ENCODE measurements around the gene GIPC3.

The GIPC3 gene

GRCh38 chr19:3538258-3538929, 46.9 kb upstream of the GIPC3 start:
- no peak for DNase-seq (ENCODE audit: low read depth, low spot score)
- TF ChIP-seq SUZ12 (IDR thresholded peaks at IDR 0.05; ENCODE audit: extremely low read depth, insufficient read depth, insufficient read length): no peak
- TF ChIP-seq ZNF274 (IDR thresholded peaks at IDR 0.05; ENCODE audit: low read depth, low read length): no peak
- no peak for TF ChIP-seq YY1 (IDR thresholded peaks at IDR 0.05; ENCODE audit: insufficient read depth, insufficient read length)

GRCh38 chr19:3538965-3539755, 46.1 kb upstream of the GIPC3 start, which contains the start of gene TEKTIP1:
Gene TEKTIP1 (plus strand): TSS chr19:3539174. CDS start chr19:3539178, 4 bp downstream.
- DNase-seq (ENCODE audit: low read depth, low spot score): no peak
- Histone ChIP-seq H3K4me1 (ENCODE audit: insufficient read depth, insufficient read length) (peaks cover 20% of the 10 kb centered on the region), H3K9ac (ENCODE audit: insufficient read length, low read depth) (peak within 1 kb of the TSS; percentile 28), H3K9me3 (ENCODE audit: insufficient read depth, low read length) (no peaks in the 10 kb centered on the region), H3K36me3 (ENCODE audit: insufficient read depth, insufficient read length, low read length) (peaks cover 68% of the 10 kb centered on the region), H3K4me3 (ENCODE audit: insufficient read length, low read depth) (no peak within 1 kb of the TSS), H3K27me3 (ENCODE audit: insufficient read depth, insufficient read length) (no peaks in the 10 kb centered on the region)
- TF ChIP-seq SUZ12 (IDR thresholded peaks at IDR 0.05; ENCODE audit: extremely low read depth, insufficient read depth, insufficient read length): no peak

More at GRCh38 chr19:3538258-3538929, 46.9 kb upstream of the GIPC3 start:
- Histone ChIP-seq H3K4me1 (ENCODE audit: insufficient read depth, insufficient read length) (peaks cover 20% of the 10 kb centered on the region), H3K9me3 (ENCODE audit: insufficient read depth, low read length) (no peaks in the 10 kb centered on the region), H3K9ac (ENCODE audit: insufficient read length, low read depth) (peak overlapping the region; percentile 28), H3K27me3 (ENCODE audit: insufficient read depth, insufficient read length) (no peaks in the 10 kb centered on the region), H3K36me3 (ENCODE audit: insufficient read depth, insufficient read length, low read length) (peaks cover 68% of the 10 kb centered on the region), H3K4me3 (ENCODE audit: insufficient read length, low read depth) (no peak overlapping the region)

DNA sequence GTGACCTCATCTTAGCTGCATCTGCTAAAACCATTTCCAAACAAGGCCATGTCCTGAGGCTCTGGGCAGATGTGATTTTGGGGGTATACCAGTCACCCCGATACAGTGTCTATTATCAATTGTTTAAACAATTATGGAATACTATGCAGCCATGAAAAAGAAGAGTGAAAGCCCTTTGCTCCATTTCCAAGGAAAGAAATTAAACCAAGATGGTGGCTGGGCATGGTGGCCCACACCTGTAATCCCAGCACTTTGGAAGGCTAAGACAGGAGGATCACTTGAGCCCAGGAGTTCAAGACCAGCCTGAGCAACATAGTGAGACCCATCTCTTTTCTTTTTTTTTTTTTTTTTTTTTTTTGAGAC, 45.5 kb upstream of the GIPC3 start:
- DNase-seq (ENCODE audit: low read depth, low spot score): no peak
- H3K9ac ChIP-seq (ENCODE audit: insufficient read length, low read depth): no peak overlapping the region
- TF ChIP-seq YY1 (IDR thresholded peaks at IDR 0.05; ENCODE audit: insufficient read depth, insufficient read length) (no peak), ZNF274 (IDR thresholded peaks at IDR 0.05; ENCODE audit: low read depth, low read length) (no peak), SUZ12 (IDR thresholded peaks at IDR 0.05; ENCODE audit: extremely low read depth, insufficient read depth, insufficient read length) (no peak)
- no peaks in the 10 kb centered on the region for H3K27me3 ChIP-seq (ENCODE audit: insufficient read depth, insufficient read length)
- H3K4me1 ChIP-seq (ENCODE audit: insufficient read depth, insufficient read length): peaks cover 21% of the 10 kb centered on the region
- H3K4me3 ChIP-seq (ENCODE audit: insufficient read length, low read depth): no peak overlapping the region
- H3K36me3 ChIP-seq (ENCODE audit: insufficient read depth, insufficient read length, low read length): peaks cover 68% of the 10 kb centered on the region
- H3K9me3 ChIP-seq (ENCODE audit: insufficient read depth, low read length): no peaks in the 10 kb centered on the region

DNA sequence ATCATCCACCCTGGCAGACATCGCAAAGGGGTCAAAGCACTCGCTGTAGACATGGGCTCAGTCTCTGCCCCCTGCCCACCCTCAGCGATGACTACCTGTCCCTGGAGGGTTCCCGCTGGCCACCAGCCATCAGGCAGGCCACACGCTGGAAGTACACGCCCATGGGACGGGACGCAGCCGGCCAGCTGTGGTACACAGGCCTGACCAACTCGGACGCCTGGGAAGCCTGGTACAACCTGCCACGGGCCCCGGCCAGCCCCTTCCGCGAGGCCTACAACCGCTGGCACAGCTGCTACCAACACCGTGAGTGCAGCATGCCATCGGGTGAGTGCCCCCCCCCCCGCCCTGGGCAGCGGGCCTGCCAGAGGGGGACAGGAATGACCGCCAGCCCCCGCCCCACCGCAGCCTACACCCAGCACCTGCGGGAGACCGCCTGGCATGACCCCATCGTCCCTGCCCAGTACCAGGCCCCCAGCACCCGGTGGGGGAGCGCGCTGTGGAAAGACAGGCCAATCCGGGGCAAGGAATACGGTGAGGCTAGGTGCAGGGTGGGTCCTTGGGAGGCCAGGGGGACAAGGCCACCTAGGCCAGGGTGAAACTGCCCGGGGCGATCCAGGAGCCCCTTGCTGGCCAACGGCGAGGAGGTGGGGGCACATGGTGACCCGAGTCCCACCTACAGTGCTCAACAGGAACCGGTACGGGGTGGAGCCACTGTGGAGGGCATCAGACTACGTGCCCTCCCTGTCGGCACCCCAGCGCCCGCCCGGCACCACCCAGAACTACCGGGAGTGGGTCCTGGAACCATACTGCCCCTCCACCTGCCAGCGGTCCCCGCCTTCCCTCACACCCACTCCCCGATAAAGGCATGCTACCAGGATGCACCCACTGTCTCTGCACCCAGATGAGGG, 41.9 kb upstream of the GIPC3 start:
- no peak overlapping the region for H3K4me3 ChIP-seq (ENCODE audit: insufficient read length, low read depth)
- H3K4me1 ChIP-seq (ENCODE audit: insufficient read depth, insufficient read length): peaks cover 20% of the 10 kb centered on the region
- H3K9me3 ChIP-seq (ENCODE audit: insufficient read depth, low read length): no peaks in the 10 kb centered on the region
- H3K9ac ChIP-seq (ENCODE audit: insufficient read length, low read depth): no peak overlapping the region
- H3K36me3 ChIP-seq (ENCODE audit: insufficient read depth, insufficient read length, low read length): peaks cover 69% of the 10 kb centered on the region
- H3K27me3 ChIP-seq (ENCODE audit: insufficient read depth, insufficient read length): no peaks in the 10 kb centered on the region
- no peak for DNase-seq (ENCODE audit: low read depth, low spot score)
- no peak for TF ChIP-seq ZNF274 (IDR thresholded peaks at IDR 0.05; ENCODE audit: low read depth, low read length)
- no peak for TF ChIP-seq SUZ12 (IDR thresholded peaks at IDR 0.05; ENCODE audit: extremely low read depth, insufficient read depth, insufficient read length)
- no peak for TF ChIP-seq YY1 (IDR thresholded peaks at IDR 0.05; ENCODE audit: insufficient read depth, insufficient read length)

- TF ChIP-seq SUZ12 (IDR thresholded peaks at IDR 0.05; ENCODE audit: extremely low read depth, insufficient read depth, insufficient read length) (no peak), YY1 (IDR thresholded peaks at IDR 0.05; ENCODE audit: insufficient read depth, insufficient read length) (no peak), ZNF274 (IDR thresholded peaks at IDR 0.05; ENCODE audit: low read depth, low read length) (no peak)
- H3K4me3 ChIP-seq (ENCODE audit: insufficient read length, low read depth): no peak overlapping the region
- no peak for DNase-seq (ENCODE audit: low read depth, low spot score)
- H3K36me3 ChIP-seq (ENCODE audit: insufficient read depth, insufficient read length, low read length): peaks cover 71% of the 10 kb centered on the region
- H3K9me3 ChIP-seq (ENCODE audit: insufficient read depth, low read length): no peaks in the 10 kb centered on the region
- peaks cover 13% of the 10 kb centered on the region for H3K4me1 ChIP-seq (ENCODE audit: insufficient read depth, insufficient read length)
- no peaks in the 10 kb centered on the region for H3K27me3 ChIP-seq (ENCODE audit: insufficient read depth, insufficient read length)
- no peak overlapping the region for H3K9ac ChIP-seq (ENCODE audit: insufficient read length, low read depth)
Measured at GRCh38 chr19:3544058-3544376, 41.3 kb upstream of the GIPC3 start.

DNA sequence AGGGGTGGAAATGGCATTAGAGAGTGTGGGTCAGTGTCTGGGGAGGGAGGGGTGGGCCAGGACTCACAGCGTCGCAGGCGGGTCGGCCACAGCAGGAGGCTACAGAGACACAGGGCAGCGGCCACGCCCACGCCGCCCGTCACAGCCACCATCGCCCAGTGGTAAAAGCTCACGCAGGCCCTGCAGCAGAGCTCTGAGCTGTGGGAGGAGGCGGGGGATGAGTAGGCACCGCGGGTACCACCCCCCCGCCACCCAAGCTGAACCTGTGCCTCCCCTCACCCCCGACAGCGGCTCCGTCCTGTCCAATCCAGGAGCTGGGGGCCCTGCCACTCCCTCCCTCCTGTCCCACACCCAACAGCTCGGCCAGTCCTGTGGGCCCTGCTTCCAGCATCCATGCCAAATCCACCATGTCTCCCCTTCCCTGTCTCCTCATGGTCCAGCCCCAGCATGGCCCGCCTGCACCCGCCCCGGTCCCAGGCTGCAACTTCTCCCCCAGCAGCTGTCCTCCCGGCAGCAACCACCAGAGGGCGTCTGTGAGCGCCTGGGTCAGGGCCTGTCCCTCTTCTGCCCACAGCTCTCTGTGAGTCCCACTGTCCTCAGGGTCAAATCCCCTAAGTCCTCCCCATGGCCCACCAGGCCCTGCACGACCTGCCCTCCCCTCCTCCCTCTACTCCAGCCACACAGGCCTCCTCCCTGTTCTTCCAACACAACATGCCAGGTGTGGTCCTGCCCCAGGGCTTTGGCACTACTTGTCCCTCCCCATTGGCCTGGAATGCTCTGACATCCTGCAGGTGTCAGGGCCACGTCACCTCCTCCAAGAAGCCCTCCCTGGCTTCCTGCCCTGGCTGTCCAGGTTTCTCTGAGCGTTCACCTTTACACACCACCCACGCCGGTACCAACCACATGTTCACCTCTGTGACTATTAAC, 40.3 kb upstream of the GIPC3 start:
- peak; percentile 44 for DNase-seq (ENCODE audit: low read depth, low spot score)

More for the DNA sequence above, 40.3 kb upstream of the GIPC3 start:
- no peaks in the 10 kb centered on the region for H3K27me3 ChIP-seq (ENCODE audit: insufficient read depth, insufficient read length)
- TF ChIP-seq ZNF274 (IDR thresholded peaks at IDR 0.05; ENCODE audit: low read depth, low read length) (no peak), SUZ12 (IDR thresholded peaks at IDR 0.05; ENCODE audit: extremely low read depth, insufficient read depth, insufficient read length) (no peak), YY1 (IDR thresholded peaks at IDR 0.05; ENCODE audit: insufficient read depth, insufficient read length) (no peak)
- H3K4me3 ChIP-seq (ENCODE audit: insufficient read length, low read depth): no peak overlapping the region
- peaks cover 11% of the 10 kb centered on the region for H3K4me1 ChIP-seq (ENCODE audit: insufficient read depth, insufficient read length)
- peaks cover 73% of the 10 kb centered on the region for H3K36me3 ChIP-seq (ENCODE audit: insufficient read depth, insufficient read length, low read length)
- H3K9me3 ChIP-seq (ENCODE audit: insufficient read depth, low read length): no peaks in the 10 kb centered on the region
- H3K9ac ChIP-seq (ENCODE audit: insufficient read length, low read depth): peak overlapping the region; percentile 21
